ENCODE measurements around the gene SYNE3. TPM values are rescaled to one million over a fixed set of nuclear protein-coding genes. Genes with fewer than 3 reads are reported as not detected.

The SYNE3 gene
- total and polyA plus RNA-seq, 2 of the 8 experiments (the other 6 are each of a cell fraction or from before 2014, with no cell fraction given) = under 0.01 TPM; not detected in 1

- no peak for TF ChIP-seq CTCF (IDR thresholded peaks at IDR 0.05; ENCODE audit: control extremely low read depth in 1 of 3, insufficient read depth in 1 of 3, low read depth in 1 of 3, low read length in 3 of 3)
- TF ChIP-seq SUZ12 (IDR thresholded peaks at IDR 0.05; ENCODE audit: low read length) = no peak
- no peak for TF ChIP-seq RFX5 (IDR thresholded peaks at IDR 0.05; ENCODE audit: borderline replicate concordance, low read depth, low read length)
- no peak for TF ChIP-seq CHD2 (IDR thresholded peaks at IDR 0.05; ENCODE audit: low read length)
- no peak for TF ChIP-seq EZH2 (IDR thresholded peaks at IDR 0.05; ENCODE audit: low read depth, low read length, severe bottlenecking)
- TF ChIP-seq SRF (IDR thresholded peaks at IDR 0.05; ENCODE audit: low read depth, low read length) = no peak
- TF ChIP-seq RNF2 (IDR thresholded peaks at IDR 0.05; ENCODE audit: borderline replicate concordance, low read depth, low read length, missing control alignments, poor library complexity, severe bottlenecking) = no peak
These were observed 27.9 kb downstream of the SYNE3 start (continued) for GRCh38 chr14:95488376-95489213.

All from H1 (cell line).